Thyroid gland (tissue), 4 donors: ENCODE data around the gene BAG3.

ENCODE experiments used
- CTCF ChIP-seq, 6 experiments: fragments of 200-600 bp in 3 of 6; fragments of 450-650 bp in 3 of 6; sonication (generic) in 3 of 6; IDR thresholded peaks; one replicate each; pipeline ENCODE4 v1.5.1; 2016 to 2019; ENCODE audit warnings: antibody characterized with exemption in 6 of 6, mild to moderate bottlenecking in 2 of 6, inconsistent platforms in 1 of 6, moderate library complexity in 1 of 6
- POLR2A ChIP-seq, 2 donors: fragments of 450-650 bp; IDR thresholded peaks; one replicate each; pipeline ENCODE4 v1.6.1; 2017; ENCODE audit warnings: antibody characterized with exemption in 2 of 2, mild to moderate bottlenecking in 2 of 2, moderate library complexity in 1 of 2

GRCh38 chr10:119679480-119679829 lies 28.3 kb downstream of the BAG3 start:
- TF ChIP-seq CTCF (IDR thresholded peaks at IDR 0.05) = no peak
- no peak for TF ChIP-seq POLR2A (IDR thresholded peaks at IDR 0.05)
